ENCODE measurements around the gene HNRNPM. TPM values are rescaled to one million over a fixed set of nuclear protein-coding genes. Genes with fewer than 3 reads are reported as not detected.
"Not testable (repeated sequence)": the region's sequence is repeated elsewhere in the genome, so short reads cannot be mapped to it uniquely, and the experiment has no call there.

HNRNPM gene
- total and polyA plus RNA-seq, 2 experiments from 2014 or later, result 69.3 to 159 TPM

- no peaks in the 10 kb centered on the region for H4K20me1 ChIP-seq (ENCODE audit: insufficient read depth, poor library complexity, severe bottlenecking)
- no peak for TF ChIP-seq EZH2 (IDR thresholded peaks at IDR 0.05; ENCODE audit: borderline replicate concordance)
- peaks cover 13% of the 10 kb centered on the region for H3K4me1 ChIP-seq (ENCODE audit: insufficient read depth)
- H2AFZ ChIP-seq, result peak overlapping the region; percentile 17
- DNase-seq (ENCODE audit: low spot score), result no peak
- peaks cover 13% of the 10 kb centered on the region for H3K79me2 ChIP-seq
- H3K4me3 ChIP-seq, result peak overlapping the region; percentile 4
- no peaks in the 10 kb centered on the region for H3K27me3 ChIP-seq
- no peaks in the 10 kb centered on the region for H3K36me3 ChIP-seq (replicated peaks; ENCODE audit: insufficient read depth, low read depth)
- H3K9me3 ChIP-seq (ENCODE audit: low read depth), result no peaks in the 10 kb centered on the region
- H3K4me2 ChIP-seq, result peak overlapping the region; percentile 79
- H3K27ac ChIP-seq, result peak overlapping the region; percentile 99
- H3K9me2 ChIP-seq (replicated peaks; ENCODE audit: insufficient read depth), result no peaks in the 10 kb centered on the region
- WGBS (ENCODE audit: low lambda C conversion rate, missing lambda C conversion rate), result 68% methylated on average over 19 of the region's 19 CpGs
Observed at GRCh38 chr19:8513036-8513686, 68.4 kb downstream of the HNRNPM start.

GRCh38 chr19:8513687-8514504, 69.1 kb downstream of the HNRNPM start, which contains the start of gene ZNF414:
ZNF414 (minus strand) TSS chr19:8514167; CDS start chr19:8514046, 121 bp downstream.
- no peaks in the 10 kb centered on the region for H4K20me1 ChIP-seq (ENCODE audit: insufficient read depth, poor library complexity, severe bottlenecking)
- H3K27ac ChIP-seq, result peak within 1 kb of the TSS; percentile 99
- TF ChIP-seq EZH2phosphoT487 (IDR thresholded peaks at IDR 0.05; ENCODE audit: low read depth, severe bottlenecking, unreplicated experiment), result no peak
- no peak for TF ChIP-seq EZH2 (IDR thresholded peaks at IDR 0.05; ENCODE audit: borderline replicate concordance)
- no peak for TF ChIP-seq CTCF (IDR thresholded peaks at IDR 0.05; ENCODE audit: poor library complexity)
- peak; percentile 98 for DNase-seq (ENCODE audit: low spot score)
- H3K4me2 ChIP-seq, result peak within 1 kb of the TSS; percentile 91
- no peaks in the 10 kb centered on the region for H3K9me3 ChIP-seq (ENCODE audit: low read depth)
- no peaks in the 10 kb centered on the region for H3K36me3 ChIP-seq (replicated peaks; ENCODE audit: insufficient read depth, low read depth)
- H3K79me2 ChIP-seq, result peaks cover 13% of the 10 kb centered on the region
- H3K27me3 ChIP-seq, result no peaks in the 10 kb centered on the region
- peak within 1 kb of the TSS; percentile 96 for H2AFZ ChIP-seq
- H3K9me2 ChIP-seq (replicated peaks; ENCODE audit: insufficient read depth), result no peaks in the 10 kb centered on the region
- under 1% methylated on average over 39 of the region's 70 CpGs for WGBS (ENCODE audit: low lambda C conversion rate, missing lambda C conversion rate)
- peaks cover 13% of the 10 kb centered on the region for H3K4me1 ChIP-seq (ENCODE audit: insufficient read depth)
- peak within 1 kb of the TSS; percentile 68 for H3K4me3 ChIP-seq

- WGBS (ENCODE audit: low lambda C conversion rate, missing lambda C conversion rate), result 88% methylated on average over 17 of the region's 21 CpGs
- H3K27me3 ChIP-seq; DNase-seq (ENCODE audit: low spot score); H3K9me3 ChIP-seq (ENCODE audit: low read depth); H3K9me2 ChIP-seq (replicated peaks; ENCODE audit: insufficient read depth); H3K36me3 ChIP-seq (replicated peaks; ENCODE audit: insufficient read depth, low read depth); H4K20me1 ChIP-seq (ENCODE audit: insufficient read depth, poor library complexity, severe bottlenecking): not testable (repeated sequence)
- Histone ChIP-seq H3K4me1 (ENCODE audit: insufficient read depth) (peaks cover 13% of the 10 kb centered on the region), H3K4me2 (peak overlapping the region; percentile 91), H3K4me3 (peak overlapping the region; percentile 68), H3K79me2 (peaks cover 13% of the 10 kb centered on the region), H3K27ac (peak overlapping the region; percentile 99), H2AFZ (peak overlapping the region; percentile 96)
Observed at GRCh38 chr19:8514505-8515009, 69.8 kb downstream of the HNRNPM start.

- DNase-seq (ENCODE audit: low spot score), result no peak
- H3K4me2 ChIP-seq, result no peak overlapping the region
- no peaks in the 10 kb centered on the region for H3K27me3 ChIP-seq
- no peaks in the 10 kb centered on the region for H3K36me3 ChIP-seq (replicated peaks; ENCODE audit: insufficient read depth, low read depth)
- H3K9me2 ChIP-seq (replicated peaks; ENCODE audit: insufficient read depth), result no peaks in the 10 kb centered on the region
- no peaks in the 10 kb centered on the region for H4K20me1 ChIP-seq (ENCODE audit: insufficient read depth, poor library complexity, severe bottlenecking)
- peaks cover 13% of the 10 kb centered on the region for H3K4me1 ChIP-seq (ENCODE audit: insufficient read depth)
- H3K9me3 ChIP-seq (ENCODE audit: low read depth), result no peaks in the 10 kb centered on the region
- no peak overlapping the region for H3K27ac ChIP-seq
- TF ChIP-seq CTCF (IDR thresholded peaks at IDR 0.05; ENCODE audit: poor library complexity) (no peak), EZH2phosphoT487 (IDR thresholded peaks at IDR 0.05; ENCODE audit: low read depth, severe bottlenecking, unreplicated experiment) (no peak), EZH2 (IDR thresholded peaks at IDR 0.05; ENCODE audit: borderline replicate concordance) (no peak)
- no peak overlapping the region for H2AFZ ChIP-seq
- H3K4me3 ChIP-seq, result no peak overlapping the region
- WGBS (ENCODE audit: low lambda C conversion rate, missing lambda C conversion rate), result 96% methylated on average over 11 of the region's 11 CpGs
- peaks cover 13% of the 10 kb centered on the region for H3K79me2 ChIP-seq
Observed at GRCh38 chr19:8515317-8515716, 70.5 kb downstream of the HNRNPM start.

Data from hepatocyte (in vitro differentiated cells).